HG03095 (cell line): ENCODE data around the gene SLC25A43.
"Not testable (repeated sequence)": the region's sequence is repeated elsewhere in the genome, so short reads cannot be mapped to it uniquely, and the experiment has no call there.

Experiments
- ATAC-seq: cut with Tn5 transposase; IDR thresholded peaks from one replicate; pipeline ENCODE4 v1.9.1; 2021; ENCODE audit warnings: moderate library complexity; ENCODE audit not compliant: unreplicated experiment

The SLC25A43 gene

DNA sequence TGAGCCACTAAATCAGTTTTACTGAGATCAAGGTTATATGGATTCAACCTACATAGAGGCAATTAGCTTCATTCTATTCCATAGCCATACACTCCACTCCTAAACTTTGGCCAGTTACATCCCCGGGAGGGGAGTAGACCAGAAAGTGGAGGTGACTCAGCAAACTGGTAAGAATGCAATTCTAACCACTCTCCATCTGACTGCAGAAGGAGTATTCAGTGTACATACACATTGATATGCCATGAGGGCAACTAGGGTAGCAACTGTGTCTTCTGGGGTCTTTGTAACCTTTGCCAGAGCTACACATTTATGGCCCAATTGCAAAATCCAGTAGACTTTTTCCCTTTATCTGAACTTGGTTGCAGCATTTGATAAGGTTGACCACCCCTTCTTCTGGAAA, 7.6 kb downstream of the SLC25A43 start:
- ATAC-seq, result no peak

DNA sequence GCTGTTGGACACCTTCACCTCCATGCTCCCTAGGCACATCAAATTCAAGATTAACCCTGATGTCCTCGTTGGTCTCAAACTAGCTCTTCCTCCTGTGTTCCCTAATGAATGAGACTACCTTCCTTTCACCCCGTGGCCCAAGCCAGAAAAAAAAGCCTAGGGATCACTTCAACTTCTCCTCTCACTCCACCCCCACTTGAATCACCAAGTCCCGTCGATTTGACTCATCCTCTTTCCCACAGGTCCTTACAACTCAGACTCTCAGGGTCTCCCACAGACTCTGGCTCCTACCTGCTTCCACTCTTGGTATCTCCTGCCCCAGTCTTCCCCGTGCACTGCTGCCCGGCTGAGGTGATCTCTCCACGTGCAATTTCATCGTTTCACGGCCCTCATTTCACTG, 8.5 kb downstream of the SLC25A43 start:
- ATAC-seq, result no peak

DNA sequence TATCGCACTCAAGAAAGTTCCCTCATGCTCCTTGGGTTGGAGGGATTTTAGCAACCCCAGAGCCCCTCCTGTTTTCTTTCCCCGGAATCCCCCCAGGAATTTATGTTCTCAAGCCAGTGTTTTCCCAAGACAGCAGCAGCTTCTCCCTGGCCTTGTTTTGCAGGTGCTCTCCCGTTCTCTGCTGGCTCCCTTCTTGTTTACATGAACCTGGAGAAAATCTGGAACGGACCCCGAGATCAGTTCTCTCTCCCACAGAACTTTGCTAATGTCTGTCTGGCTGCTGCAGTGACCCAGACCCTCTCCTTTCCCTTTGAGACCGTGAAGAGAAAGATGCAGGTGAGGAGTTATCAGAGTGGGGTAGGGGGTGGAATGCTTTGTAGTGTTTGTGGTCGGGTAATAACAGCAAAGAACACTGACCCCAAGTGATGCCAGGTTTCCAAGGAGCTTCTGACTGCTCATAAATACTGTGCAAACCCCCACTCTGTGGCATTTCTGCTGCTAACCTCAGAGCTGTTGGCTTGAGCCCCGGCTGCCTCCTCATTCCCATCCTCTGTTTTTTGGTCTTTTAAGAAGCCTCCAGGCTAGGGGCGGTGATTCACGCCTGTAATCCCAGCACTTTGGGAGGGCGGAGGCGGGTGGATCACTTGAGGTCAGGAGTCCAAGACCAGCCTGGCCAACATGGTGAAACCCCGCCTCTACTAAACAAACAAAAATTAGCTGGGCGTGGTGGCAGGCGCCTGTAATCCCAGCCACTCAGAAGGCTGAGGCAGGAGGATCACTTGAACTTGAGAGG, 11.1 kb downstream of the SLC25A43 start:
- ATAC-seq, result no peak

DNA sequence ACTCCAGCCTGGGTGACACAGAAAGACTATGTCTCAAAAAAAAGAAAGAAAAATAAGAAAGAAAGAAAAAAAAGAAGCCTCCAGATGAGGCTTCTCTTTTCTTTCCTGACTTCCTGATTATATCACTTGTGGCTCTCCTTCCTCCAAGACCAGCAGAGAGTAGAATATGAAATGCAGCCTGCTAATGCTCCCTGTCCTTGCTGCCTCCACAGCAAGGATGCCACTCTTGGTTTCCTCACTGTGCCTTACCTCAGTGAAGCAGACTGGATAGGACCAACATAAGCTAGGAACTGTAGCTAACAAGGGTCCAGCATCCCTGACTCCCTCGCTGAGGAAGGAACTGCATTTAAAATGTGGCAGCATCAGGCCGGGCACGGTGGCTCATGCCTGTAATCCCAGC, 11.7 kb downstream of the SLC25A43 start:
- ATAC-seq, result no peak

DNA sequence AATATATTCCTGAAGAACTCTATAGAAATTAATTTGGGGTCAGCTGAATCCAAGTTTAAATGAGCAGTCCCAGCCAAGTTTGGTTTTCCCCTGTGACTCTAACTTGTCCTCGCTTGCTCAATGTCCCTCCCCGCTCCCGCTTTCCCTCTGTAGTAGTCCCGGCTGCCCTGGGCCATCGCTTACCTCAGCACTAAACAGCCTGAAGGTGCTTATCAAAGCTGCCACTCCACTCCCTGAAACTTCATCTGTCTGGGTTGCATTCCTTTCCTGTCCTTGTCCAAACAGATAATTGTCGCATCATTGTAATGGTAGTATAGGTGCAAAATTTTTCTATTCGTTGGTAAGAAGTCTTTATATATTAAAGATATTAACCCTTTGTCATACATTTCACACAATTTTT, 12.8 kb downstream of the SLC25A43 start:
- no peak for ATAC-seq

DNA sequence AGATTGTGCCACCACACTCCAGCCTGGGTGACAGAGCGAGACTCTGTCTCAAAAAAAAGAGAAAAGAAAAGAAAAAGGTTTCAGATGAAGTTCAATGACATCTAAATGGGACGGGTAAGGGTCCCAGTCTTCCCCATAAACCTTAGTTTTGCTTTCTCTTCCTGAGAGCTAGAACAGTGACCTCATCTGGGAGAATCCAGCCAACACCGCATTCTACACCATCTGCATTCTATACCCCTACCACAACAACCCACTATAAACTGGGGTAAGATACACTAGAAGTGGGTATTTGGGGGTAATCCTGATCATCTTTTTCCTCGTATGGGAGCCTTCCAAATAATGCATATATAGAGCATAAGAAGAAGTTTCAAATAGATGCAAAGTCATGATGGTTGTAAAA, 18.2 kb downstream of the SLC25A43 start:
- no peak for ATAC-seq

DNA sequence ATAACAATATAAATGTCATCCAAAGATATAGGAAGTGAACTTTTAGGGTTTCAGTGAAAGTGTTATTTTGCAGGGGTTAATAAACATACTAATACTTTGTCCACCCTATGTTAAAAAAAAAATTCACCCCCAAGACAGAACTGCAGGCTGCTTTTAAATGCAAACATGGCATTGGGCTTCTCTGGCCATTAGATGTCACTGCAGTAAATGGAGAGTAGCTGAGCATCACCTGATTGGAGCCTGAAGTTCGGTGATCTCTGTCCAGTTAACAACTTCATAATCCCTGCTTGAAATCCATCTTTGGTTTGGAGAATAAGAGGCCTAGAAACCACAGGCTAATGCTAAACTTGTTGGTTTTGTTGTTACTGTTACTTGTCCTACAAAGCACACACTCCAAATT, 18.7 kb downstream of the SLC25A43 start:
- ATAC-seq, result no peak

DNA sequence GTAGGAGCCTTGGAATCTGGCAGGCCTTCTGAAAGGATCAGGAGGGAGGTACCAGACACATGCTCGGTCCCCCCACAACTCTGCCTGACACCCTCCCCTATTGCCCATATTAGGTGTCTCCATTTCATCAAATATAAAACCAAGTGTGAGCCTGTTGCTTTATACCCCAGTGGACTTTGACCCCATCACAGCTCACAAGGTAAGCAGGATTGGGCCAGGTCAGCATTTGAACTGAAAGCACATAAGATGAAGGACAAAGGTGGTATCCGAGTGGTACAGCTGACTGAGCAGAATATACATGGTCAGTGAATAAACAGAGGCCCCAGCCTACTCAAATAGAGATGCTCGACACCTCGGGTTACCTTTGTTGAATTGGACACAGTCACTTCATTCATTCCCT, 20.0 kb downstream of the SLC25A43 start:
- no peak for ATAC-seq

DNA sequence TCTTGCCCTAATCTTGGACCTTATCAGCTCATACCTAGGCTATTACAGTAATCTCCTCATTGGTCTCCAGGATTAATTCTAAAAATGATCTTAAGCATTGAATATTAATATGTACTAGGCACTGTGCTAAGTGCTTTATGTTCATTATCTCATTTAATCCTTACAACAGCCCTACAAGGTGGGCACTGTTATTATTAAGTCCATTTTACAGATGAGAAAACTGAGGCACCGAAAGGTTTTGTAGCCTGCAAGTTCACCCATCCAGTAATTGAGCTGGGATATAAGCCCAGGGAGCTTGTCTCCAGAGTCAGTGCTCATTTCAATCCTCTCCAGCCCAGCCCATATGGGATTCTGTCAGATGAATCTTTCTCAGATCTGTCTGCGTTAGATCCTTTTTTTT, 20.8 kb downstream of the SLC25A43 start:
- no peak for ATAC-seq

DNA sequence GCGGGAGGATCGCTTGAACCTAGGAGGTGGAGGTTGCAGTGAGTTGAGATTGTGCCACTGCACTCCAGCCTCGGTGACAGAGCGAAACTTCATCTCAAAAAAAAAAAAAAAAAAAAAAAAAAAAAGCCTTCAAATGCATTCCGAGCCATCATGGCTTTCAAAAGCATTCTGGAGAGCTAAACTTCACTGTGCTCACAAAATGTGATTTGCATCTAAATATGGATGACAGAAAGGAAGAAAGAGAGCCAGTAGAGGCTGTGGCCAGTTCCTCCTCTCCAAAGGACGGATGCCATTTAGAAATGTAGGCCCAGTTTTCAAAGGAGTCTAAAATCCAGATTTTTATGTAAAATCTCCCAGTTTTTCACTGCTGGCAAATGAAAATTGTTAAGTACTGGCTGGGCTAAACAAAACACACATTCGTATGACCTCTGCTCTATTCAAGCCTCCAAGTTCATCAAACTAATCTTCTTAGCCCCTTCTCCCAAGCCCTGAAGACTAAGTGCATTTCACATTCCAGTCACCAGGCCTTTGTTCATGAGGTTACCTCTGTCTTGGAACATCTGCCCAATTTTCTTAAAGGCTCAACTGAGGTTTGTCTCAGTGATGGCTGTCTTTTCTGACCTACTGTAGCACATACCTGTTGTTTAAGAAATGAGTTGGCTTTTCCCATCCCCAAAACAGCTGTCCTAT, 22.0 kb downstream of the SLC25A43 start:
- no peak for ATAC-seq

DNA sequence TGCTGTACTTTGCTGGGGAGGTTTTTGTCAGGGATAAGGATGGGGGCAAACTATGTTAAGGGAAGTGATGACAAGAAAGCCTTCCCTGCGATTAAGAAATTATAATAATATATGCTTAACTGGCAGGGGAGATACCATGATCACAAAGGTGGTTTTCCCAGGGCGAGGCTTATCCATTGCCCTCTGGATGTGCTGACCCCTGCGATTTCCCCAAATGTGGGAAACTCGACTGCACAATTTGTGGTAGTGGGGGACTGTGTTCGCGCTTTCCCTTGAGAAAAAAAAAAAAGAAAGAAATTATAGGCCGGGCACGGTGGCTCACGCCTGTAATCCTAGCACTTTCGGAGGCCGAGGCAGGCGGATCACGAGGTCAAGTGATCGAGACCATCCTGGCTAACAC, 24.5 kb downstream of the SLC25A43 start:
- ATAC-seq, result no peak

DNA sequence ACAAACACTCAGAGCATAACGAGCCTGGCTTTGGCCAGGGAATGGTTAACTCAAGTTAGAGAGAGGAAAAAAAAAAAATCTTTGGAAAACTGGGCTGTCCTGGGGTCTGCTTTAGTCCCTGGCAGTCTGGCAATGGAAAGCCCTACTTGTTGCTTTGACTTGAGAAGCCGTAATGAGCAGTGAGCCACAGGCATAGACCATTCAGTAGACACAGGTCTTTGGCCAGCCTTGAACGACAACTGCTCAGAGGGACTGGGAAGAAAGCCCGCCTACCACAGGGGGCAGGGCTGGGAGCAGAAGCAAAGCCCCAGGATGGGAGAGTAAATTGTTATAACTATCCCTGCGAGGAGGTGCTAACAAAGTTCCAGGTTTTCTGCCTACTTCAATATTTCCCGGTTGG, 25.9 kb downstream of the SLC25A43 start:
- no peak for ATAC-seq

DNA sequence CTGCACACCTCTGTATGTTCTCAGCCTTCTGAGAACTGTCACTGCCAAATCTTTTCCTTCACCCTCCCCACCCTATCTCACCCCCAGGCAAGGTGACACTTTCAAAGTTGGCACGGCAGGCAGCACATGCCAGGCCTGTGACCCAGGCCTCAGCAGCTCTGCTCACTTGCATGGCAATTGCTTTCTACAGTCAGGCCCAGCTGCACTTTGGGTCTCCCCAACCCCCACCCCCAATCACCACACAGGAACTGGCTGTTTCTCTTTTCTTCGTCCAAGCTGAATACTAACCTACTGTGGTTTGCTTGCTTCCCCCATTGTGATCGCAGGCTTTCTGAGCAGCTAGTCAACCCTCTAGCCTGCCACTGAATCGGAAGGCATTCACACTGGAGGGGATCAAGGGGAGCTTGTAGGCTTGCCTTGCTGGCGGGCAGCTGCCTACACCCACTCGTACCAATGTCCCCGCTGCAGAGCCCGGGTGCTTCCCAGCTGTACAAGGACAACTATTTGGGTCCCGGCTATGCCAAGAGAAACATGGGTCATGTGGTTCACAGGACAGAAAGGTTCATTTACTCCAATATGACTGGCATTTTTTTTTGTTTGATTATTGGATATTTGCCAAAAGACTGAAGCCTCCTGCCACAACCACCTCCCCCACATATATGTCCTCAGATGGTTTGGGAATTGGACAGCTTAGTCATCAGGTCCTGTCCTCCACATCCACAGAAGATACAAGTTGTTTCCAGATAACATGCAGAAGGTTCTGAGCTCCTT, 28.1 kb downstream of the SLC25A43 start:
- ATAC-seq, result peak; percentile 77

DNA sequence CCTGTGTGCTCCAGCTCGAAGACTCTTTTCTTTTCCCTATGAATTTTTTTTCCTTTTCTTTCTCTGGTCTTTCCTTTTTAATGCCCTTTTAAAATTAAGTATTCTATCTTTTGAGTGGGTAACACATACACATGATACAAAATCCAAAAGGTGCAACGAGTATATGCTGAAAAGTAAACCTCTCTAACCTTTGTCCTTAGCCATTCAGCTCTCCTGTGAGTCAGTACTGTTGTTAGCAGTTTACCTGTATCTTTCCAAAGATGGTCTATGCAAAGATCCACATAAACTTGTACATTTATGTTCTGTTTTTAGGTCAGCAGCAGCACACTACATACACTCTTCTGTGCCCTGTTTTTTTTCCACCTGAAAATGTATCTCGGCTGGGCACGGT, 28.7 kb downstream of the SLC25A43 start:
- ATAC-seq, result no peak

DNA sequence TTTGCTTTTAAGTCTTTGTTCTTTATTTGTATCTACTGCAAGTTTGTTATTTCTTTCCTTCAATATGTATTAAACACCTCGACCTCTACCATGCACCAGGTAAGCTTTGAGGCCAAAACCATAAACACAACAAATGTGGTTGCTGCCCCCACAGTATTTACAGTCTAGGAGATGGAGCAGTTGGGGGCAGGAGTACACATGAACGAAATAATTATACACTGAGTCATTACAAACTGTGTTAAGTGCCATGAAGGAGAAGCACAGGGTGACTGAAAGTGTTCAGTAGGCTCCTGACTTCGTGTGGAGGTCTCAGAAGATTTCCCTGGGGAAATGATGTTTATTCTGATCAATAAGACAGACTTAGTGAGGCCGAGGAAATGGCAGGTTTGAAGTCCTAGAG, 30.3 kb downstream of the SLC25A43 start:
- no peak for ATAC-seq

DNA sequence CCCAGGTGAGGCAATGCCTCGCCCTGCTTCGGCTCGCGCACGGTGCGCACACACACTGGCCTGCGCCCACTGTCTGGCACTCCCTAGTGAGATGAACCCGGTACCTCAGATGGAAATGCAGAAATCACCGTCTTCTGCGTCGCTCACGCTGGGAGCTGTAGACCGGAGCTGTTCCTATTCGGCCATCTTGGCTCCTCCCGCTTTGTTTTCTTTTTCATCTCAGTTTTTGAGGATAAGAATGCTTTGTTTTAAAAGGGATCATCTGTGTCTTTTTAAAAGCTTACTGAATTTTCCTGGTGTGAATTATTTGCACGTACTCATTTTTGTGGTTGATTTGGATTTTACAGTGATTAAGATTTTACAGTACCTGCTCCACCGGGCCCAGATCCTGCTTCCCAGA, 42.2 kb downstream of the SLC25A43 start:
- not testable (repeated sequence) for ATAC-seq

DNA sequence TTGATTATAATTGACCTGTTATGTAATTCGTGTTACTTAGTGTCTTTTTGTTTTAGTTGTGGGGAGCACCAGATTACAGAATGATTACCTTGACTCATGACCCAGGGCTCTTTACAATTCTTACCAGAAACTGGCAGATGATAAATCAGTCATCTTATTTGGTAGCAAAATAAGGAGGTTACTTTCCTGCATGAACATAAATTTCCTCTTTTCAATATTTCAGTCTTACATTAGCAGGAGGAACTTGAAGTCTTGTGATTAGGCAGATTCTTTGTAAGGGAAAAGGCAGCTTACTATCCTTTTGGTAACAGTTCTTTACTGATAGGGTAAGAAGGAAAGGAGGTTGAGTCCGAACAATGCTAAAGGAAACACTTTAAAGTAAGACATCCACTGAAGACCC, 43.1 kb downstream of the SLC25A43 start:
- no peak for ATAC-seq

DNA sequence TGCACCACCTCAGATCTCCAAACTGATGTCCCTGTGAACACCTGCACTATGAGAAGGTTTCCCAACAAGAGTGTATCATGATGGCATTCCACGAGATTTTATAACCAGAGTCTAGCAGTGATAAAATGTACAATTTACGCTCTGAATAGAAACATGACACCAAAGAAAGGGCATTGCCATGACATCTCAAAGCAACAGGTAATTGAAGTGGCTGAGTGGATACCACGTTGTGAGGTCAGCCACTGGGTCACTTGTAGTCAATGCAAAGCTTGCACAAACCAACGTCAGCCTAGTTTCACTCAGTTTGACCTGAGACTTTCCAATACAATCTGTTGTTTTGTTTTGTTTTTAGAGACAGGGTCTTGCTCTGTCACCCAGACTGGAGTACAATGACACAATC, 54.1 kb downstream of the SLC25A43 start:
- no peak for ATAC-seq

DNA sequence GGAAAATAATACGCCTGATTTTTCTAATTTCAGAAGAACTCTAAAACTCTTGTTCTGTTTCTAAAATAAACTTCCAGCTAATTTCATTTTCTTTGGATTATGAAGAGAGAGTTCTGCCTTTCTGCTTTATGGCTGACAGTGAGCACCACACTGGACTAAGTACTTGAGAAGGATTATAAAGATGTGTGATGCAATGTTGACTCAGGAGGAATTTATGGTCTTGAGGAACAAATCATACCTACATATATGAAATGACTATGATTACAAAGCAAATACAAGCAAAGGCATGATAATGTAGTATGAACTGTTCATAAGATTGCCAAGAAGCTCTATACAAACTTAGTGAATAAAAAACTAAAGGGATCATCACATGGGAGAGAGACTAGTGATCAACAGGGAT, 56.1 kb downstream of the SLC25A43 start:
- no peak for ATAC-seq

DNA sequence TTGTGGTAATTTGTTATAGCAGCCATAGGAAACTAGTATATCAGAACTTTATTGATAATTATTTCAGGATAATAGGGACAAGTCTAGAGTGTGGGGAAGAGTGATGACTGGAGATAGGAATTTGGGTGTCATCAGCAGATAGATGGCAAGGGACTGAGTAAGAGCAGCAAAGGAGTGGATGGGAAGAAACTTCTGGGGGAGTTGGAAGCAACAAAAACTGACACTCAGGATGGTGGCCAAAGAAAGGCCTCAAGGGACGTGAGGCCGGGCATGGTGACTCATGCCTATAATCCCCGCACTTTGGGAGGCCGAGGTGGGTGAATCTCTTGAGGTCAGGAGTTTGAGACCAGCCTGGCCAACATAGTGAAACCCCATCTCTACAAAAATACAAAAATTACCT, 60.0 kb downstream of the SLC25A43 start:
- no peak for ATAC-seq

DNA sequence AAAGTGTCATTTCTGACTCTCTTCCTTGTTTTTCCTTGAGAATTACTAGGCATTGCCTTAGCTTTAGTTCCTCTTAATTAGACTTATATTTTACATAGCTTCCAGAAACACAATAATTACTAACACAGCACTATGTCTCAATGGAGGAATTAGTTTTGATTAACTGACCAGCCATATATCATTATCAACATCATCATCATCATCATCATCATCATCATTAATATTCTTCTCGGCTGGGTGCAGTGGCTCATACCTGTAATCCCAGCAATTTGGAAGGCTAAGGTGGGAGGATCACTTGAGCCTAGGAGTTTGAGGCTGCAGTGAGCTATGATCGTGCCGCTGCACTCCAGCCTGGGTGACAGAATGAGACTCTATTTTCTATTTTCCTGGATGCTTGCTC, 66.4 kb downstream of the SLC25A43 start:
- no peak for ATAC-seq

DNA sequence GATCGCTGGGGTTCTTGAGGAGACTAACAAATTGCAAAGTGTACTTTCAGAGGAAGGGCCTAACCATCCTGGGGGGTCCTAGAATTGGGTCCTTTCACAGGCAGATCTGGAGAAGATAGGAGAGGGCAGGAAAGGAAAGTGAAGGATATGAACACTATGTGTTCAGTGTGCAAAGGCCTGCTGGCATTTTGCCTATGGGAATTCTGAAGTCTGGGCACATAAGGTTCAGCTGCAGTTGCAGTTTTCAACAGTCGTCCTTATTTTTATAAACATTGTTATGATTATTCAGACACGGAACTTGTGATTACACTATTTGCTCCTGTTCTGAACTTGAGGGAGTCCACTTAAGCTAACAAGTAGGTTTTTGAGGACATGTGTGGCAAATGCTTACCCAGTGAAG, 67.8 kb downstream of the SLC25A43 start:
- no peak for ATAC-seq
